ENCODE measurements around the gene ROR2.

Gene ROR2

GRCh38 chr9:91817493-91818224 lies 132.4 kb downstream of the ROR2 start:
- H3K4me3 ChIP-seq (replicated peaks; ENCODE audit: low read depth, low read length), result peak overlapping the region; percentile 44
- peak; percentile 90 for DNase-seq (ENCODE audit: low read depth)
- TF ChIP-seq, protein P1, sequence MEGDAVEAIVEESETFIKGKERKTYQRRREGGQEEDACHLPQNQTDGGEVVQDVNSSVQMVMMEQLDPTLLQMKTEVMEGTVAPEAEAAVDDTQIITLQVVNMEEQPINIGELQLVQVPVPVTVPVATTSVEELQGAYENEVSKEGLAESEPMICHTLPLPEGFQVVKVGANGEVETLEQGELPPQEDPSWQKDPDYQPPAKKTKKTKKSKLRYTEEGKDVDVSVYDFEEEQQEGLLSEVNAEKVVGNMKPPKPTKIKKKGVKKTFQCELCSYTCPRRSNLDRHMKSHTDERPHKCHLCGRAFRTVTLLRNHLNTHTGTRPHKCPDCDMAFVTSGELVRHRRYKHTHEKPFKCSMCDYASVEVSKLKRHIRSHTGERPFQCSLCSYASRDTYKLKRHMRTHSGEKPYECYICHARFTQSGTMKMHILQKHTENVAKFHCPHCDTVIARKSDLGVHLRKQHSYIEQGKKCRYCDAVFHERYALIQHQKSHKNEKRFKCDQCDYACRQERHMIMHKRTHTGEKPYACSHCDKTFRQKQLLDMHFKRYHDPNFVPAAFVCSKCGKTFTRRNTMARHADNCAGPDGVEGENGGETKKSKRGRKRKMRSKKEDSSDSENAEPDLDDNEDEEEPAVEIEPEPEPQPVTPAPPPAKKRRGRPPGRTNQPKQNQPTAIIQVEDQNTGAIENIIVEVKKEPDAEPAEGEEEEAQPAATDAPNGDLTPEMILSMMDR (IDR thresholded peaks at IDR 0.05; ENCODE audit: low read length, missing control alignments), result no peak

DNA sequence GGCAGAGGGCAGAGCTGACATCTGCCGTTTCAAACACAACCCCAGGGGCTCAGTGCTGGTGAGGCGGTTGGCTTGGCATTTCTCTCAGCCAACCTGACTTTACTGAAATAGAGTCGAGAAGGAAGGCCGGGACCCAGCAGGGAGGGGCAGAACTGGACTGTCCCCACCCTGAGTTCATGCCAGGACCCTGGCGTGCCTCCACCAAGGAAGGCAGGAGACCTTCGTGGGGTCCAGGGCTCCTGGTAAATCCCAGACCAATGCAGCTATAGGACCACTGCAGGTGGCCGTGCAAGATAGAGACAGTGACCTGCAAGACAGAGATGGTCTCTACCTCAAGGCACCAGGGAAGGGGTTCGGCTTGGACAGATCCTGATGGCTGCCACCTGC lies 132.9 kb downstream of the ROR2 start:
- peak overlapping the region; percentile 44 for H3K4me3 ChIP-seq (replicated peaks; ENCODE audit: low read depth, low read length)
- DNase-seq (ENCODE audit: low read depth), result no peak
- TF ChIP-seq, protein P1 (IDR thresholded peaks at IDR 0.05; ENCODE audit: low read length, missing control alignments), result no peak

GRCh38 chr9:91816356-91816755 lies 133.7 kb downstream of the ROR2 start:
- TF ChIP-seq, protein P1 (IDR thresholded peaks at IDR 0.05; ENCODE audit: low read length, missing control alignments), result no peak
- no peak overlapping the region for H3K4me3 ChIP-seq (replicated peaks; ENCODE audit: low read depth, low read length)
- no peak for DNase-seq (ENCODE audit: low read depth)

DNA sequence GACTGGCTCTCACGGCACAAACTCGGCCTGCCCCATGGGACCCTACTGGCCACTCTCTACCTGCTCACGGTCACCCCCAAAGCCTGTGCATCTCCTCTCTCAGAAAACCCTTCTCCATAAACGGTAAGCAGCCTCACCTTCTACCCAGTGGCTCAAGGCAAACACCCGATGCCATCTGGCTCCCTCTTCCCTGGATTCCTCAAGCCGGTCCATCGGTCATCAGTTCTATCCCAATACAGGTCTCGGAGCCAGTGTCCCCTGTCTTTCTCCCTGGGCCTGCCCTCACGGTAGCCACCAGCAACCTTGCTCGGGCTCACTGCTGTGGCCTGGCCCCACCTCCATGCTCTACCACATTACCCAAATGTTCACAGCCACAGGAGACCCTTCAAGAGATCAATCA lies 134.1 kb downstream of the ROR2 start:
- no peak overlapping the region for H3K4me3 ChIP-seq (replicated peaks; ENCODE audit: low read depth, low read length)
- no peak for DNase-seq (ENCODE audit: low read depth)
- TF ChIP-seq, protein P1 (IDR thresholded peaks at IDR 0.05; ENCODE audit: low read length, missing control alignments), result no peak

- no peak overlapping the region for H3K4me3 ChIP-seq (replicated peaks; ENCODE audit: low read depth, low read length)
- no peak for DNase-seq (ENCODE audit: low read depth)
- TF ChIP-seq, protein P1 (IDR thresholded peaks at IDR 0.05; ENCODE audit: low read length, missing control alignments), result no peak
Measured at GRCh38 chr9:91814753-91815152, 135.3 kb downstream of the ROR2 start.

GRCh38 chr9:91814201-91814600 lies 135.8 kb downstream of the ROR2 start:
- TF ChIP-seq, protein P1 (IDR thresholded peaks at IDR 0.05; ENCODE audit: low read length, missing control alignments), result no peak
- H3K4me3 ChIP-seq (replicated peaks; ENCODE audit: low read depth, low read length), result no peak overlapping the region
- no peak for DNase-seq (ENCODE audit: low read depth)

All from fibroblast of pulmonary artery (primary cell).